ENCODE results near the gene SHOC2.

SHOC2 gene

GRCh38 chr10:110947061-110947595, 27.7 kb downstream of the SHOC2 start:
- no peak for FAIRE-seq

GRCh38 chr10:110951381-110951780, 32.0 kb downstream of the SHOC2 start:
- FAIRE-seq = no peak

GRCh38 chr10:110957606-110958005, 38.2 kb downstream of the SHOC2 start:
- FAIRE-seq = no peak

GRCh38 chr10:110959379-110960332, 40.3 kb downstream of the SHOC2 start:
- FAIRE-seq = no peak

GRCh38 chr10:110960333-110960712, 40.9 kb downstream of the SHOC2 start:
- FAIRE-seq = no peak

- FAIRE-seq = no peak
These were observed 43.0 kb downstream of the SHOC2 start for GRCh38 chr10:110962443-110962842.

- no peak for FAIRE-seq
These were observed 43.8 kb downstream of the SHOC2 start for GRCh38 chr10:110963162-110963561.

GRCh38 chr10:110964681-110965080, 45.3 kb downstream of the SHOC2 start:
- FAIRE-seq = no peak

- FAIRE-seq = no peak
These were observed 45.8 kb downstream of the SHOC2 start for GRCh38 chr10:110965216-110965615.

GRCh38 chr10:110966146-110966545, 46.7 kb downstream of the SHOC2 start:
- FAIRE-seq = no peak

- no peak for FAIRE-seq
These were observed 47.7 kb downstream of the SHOC2 start for GRCh38 chr10:110967009-110967630.

- no peak for FAIRE-seq
These were observed 48.2 kb downstream of the SHOC2 start for GRCh38 chr10:110967645-110968044.

- FAIRE-seq = no peak
These were observed 49.8 kb downstream of the SHOC2 start for GRCh38 chr10:110969183-110969582.

GRCh38 chr10:110971638-110972037, 52.2 kb downstream of the SHOC2 start:
- no peak for FAIRE-seq

GRCh38 chr10:110972231-110973134, 53.1 kb downstream of the SHOC2 start:
- no peak for FAIRE-seq

GRCh38 chr10:110973400-110973799, 54.0 kb downstream of the SHOC2 start:
- FAIRE-seq = no peak

GRCh38 chr10:110976577-110976976, 57.2 kb downstream of the SHOC2 start:
- no peak for FAIRE-seq

GRCh38 chr10:110977662-110978061, 58.3 kb downstream of the SHOC2 start:
- FAIRE-seq = no peak

GRCh38 chr10:110978204-110978603, 58.8 kb downstream of the SHOC2 start:
- FAIRE-seq = no peak

GRCh38 chr10:110979611-110980010, 60.2 kb downstream of the SHOC2 start:
- FAIRE-seq = no peak

- no peak for FAIRE-seq
These were observed 61.4 kb downstream of the SHOC2 start for GRCh38 chr10:110980807-110981206.

GRCh38 chr10:110983466-110983865, 64.1 kb downstream of the SHOC2 start:
- FAIRE-seq = no peak
